DMS114 treated with DMSO at 0.1 percent for 48 hours (cell line): Measurements from ENCODE around the gene NGEF.

ENCODE experiments used
- DNase-seq: peaks from one replicate; lab custom pipeline; 2025; ENCODE audit not compliant: unreplicated experiment; lab: John Stamatoyannopoulos, UW

NGEF gene

GRCh38 chr2:232874677-232875223 lies 138.3 kb downstream of the NGEF start:
- DNase-seq, result no peak

DNA sequence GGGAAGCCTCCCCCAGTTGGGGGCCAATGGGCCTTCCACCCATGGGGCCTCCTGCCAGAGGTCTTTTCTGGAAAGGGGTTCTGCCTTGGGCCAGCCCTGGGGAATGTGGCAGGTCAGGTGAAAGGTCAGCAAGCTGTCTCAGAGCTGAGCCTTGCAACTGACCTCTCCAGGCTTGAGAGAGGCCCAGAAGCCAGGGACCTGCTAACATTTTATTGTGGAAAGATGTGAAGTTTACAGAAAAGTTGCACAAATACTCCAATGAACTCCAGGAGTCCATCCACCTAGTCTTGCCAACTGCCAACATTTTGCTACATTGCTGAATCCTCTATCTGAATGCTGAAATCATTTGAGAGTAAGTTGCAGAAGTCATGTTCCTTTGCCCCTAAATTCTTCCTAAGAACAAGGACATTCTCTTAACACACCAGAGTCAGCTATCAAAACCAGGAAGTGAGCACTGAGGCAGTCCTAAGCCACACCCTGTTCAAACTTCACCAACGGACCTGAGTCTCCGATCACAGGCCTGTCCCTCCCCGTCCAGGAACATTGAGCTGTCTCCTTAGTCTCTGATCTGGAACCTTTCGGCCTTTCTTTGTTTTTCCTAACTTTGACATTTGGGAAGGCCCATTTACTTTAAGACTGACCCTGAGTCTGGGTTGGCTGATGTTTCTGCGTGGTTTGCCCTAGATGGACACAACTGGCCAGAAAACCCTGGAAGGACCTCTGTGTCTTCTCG lies 139.0 kb downstream of the NGEF start:
- no peak for DNase-seq

- DNase-seq, result no peak
Measured at GRCh38 chr2:232873292-232873908, 139.7 kb downstream of the NGEF start.

DNA sequence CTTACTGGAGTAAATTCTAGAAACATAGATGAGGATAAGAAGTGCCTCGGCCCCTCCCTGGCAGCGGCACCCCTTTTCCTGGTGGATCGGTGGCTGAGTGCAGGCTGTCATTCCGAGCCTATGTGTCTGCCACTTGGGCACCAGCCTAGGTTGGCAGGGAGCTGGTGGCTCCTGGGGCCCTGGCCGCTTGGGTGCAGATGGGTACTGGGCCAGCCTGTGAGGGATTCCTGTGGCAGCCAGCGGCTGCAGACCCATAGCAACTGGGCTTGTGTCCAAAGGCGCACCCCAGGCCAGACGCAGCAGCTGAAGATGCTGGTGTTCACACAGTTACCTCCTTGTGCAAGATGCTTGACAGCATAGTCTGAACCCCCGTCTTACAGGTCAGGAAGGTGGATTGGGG lies 140.2 kb downstream of the NGEF start:
- DNase-seq, result no peak

GRCh38 chr2:232871835-232872736 lies 141.0 kb downstream of the NGEF start:
- no peak for DNase-seq

GRCh38 chr2:232871418-232871834 lies 141.6 kb downstream of the NGEF start:
- DNase-seq, result no peak

DNA sequence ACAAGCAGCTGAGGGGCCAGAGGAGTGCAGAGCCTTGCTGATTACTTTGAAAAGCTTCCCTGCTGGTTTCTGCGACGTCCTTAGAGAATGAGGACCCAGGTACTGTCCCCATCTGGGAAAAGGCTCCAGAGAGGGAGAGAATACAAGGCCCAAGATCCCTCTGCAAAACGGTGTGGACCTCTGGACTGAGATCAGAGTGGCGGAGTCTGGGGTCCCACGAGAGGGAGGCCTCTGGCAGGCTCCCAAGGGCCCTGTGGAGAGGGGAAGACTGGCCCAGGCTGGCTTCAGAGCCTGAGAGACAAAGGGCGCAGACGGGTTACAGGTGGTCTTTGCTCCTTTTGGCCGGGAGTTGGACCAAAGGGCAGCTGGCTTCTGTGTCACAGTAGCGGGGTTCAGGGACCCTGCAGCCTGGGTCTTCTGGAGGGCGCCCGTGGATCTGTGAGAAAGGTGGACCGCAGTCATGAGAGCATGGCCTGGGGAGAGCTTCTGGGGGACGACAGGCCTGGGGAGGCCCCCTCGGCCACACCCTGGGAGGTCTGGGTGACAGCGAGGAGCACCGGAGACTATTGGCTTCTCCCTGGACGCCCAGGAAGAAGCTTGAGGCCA lies 142.2 kb downstream of the NGEF start:
- DNase-seq, result no peak

DNA sequence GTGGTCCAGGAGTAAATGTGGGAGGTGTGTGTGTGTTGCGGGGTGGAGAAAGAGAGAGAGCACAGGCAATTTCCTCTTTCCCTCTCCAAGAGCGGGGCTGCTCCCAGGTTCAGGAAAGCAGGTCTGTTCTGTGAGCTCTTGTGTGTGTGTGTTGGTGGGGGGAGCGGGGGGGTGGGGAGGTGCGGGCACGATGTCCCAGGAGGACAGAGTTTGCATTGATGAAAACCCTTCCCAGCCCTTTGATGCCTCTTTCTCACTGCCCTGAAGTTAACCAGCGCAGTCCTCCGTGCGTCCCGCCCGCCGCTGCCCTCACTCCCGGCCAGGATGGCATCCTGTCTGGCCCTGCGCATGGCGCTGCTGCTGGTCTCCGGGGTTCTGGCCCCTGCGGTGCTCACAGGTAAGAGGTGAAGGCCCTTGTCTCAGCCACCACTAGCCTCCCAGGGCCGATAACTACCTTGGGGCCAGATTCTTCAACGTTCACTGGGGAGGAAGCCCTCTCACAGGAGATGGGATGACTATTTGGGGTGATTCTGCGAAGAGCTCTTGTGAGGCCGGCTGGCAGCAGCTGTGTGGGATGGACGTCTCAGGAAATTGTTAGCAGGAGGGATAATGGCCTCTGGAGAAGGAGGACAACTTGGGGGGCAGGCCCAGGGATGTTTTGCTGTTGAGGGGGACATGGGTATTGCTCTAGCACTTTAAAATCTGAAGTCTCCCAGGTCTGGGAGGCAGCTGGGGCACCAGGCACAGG lies 142.9 kb downstream of the NGEF start, which contains the start of gene SNORC:
TSS of gene SNORC (plus strand) at position 247 of the 748 bp plus-strand sequence. CDS start at position 325, 78 bp downstream.
- no peak for DNase-seq

- no peak for DNase-seq
Measured at GRCh38 chr2:232869138-232870017, 143.7 kb downstream of the NGEF start.

- DNase-seq, result no peak
Measured at GRCh38 chr2:232866104-232866503, 147.0 kb downstream of the NGEF start.

DNA sequence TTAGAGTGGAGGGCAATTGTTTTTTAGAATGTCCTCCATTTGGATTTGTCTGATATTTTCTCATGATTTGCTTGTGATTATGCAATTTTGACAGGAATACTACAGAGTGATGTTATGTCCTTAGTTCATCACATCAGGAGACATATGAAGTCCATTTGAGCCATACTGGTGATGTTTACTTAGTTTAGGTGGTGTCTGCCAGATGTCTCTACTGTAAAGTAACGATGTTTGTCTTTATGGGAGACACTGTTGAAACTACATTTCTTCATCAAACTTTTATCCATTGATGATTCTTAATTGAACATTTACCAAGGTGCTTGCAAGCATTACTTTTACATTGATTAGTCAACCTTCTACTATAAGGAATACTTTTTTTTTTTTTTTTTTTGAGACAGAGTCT lies 147.9 kb downstream of the NGEF start:
- no peak for DNase-seq

DNA sequence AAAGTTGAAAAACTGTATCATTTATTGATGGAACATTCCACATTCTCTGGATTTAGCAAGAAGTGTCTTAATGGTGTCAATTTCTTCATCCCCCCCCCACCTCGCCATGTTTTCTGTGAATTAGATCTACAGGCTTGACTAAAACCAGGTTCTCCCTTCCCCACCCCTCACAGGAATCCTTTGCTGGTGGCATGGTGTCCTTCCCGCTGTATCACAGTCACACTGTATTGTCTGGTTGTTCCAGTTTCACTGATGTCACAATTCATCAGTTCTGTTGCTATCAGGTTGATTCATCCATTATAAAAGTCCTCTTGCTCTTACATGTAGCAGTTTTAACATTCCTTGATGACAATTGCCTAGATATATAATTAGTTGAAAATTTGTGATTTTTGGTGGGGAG lies 149.1 kb downstream of the NGEF start:
- DNase-seq, result no peak

GRCh38 chr2:232861353-232861752 lies 151.7 kb downstream of the NGEF start:
- no peak for DNase-seq

GRCh38 chr2:232860593-232861241 lies 152.3 kb downstream of the NGEF start:
- DNase-seq, result no peak

- no peak for DNase-seq
Measured at GRCh38 chr2:232859385-232859916, 153.6 kb downstream of the NGEF start.

DNA sequence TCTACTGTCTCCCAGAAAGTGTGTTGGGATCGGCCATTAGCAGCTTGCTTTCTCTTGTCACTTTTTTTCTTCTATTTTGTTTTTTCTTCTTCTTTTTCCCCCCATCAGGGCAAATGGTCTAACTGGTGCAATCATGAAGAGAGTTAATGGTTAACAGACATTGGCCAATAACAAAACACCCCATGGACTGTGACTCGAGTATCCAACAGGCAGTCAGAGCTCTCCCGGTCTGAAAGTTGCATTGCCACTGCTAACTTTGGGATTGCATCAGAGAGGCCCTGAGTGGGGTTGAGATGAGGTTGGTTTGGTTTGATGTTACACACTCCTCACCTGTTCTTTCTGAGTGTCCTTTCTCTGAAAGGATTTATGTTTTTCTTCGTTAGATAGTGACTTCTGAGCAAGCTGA lies 155.9 kb downstream of the NGEF start:
- DNase-seq, result no peak

- DNase-seq, result no peak
Measured at GRCh38 chr2:232854082-232854481, 159.0 kb downstream of the NGEF start.

GRCh38 chr2:232852676-232853075 lies 160.4 kb downstream of the NGEF start:
- DNase-seq, result no peak
